Right lobe of liver (tissue), 4 donors: ENCODE data around the gene MEGF10.

Experiments
- CTCF ChIP-seq, 4 donors: fragments of 200-600 bp in 3 of 4; fragments of 450-650 bp in 1 of 4; IDR thresholded peaks; one replicate each; pipeline versions ENCODE4 v1.5.1 to v1.8.0; 2016 to 2022; ENCODE audit warnings: antibody characterized with exemption in 4 of 4, mild to moderate bottlenecking in 2 of 4
- POLR2A ChIP-seq: fragments of 450-650 bp; IDR thresholded peaks from one replicate; pipeline ENCODE4 v1.6.1; 2017; ENCODE audit warnings: antibody characterized with exemption, mild to moderate bottlenecking
- donor health status: DM: no; HTN: no; CAD: no.
- donor health status: DM: no; HTN: no; CAD: no.
- donor health status: DM: no; HTN: yes; CAD: no.

GRCh38 chr5:127445328-127445727, 154.7 kb downstream of the MEGF10 start:
- no peak for TF ChIP-seq CTCF (IDR thresholded peaks at IDR 0.05)
- no peak for TF ChIP-seq POLR2A
